ENCODE measurements around the gene SSR3.

Gene SSR3

DNA sequence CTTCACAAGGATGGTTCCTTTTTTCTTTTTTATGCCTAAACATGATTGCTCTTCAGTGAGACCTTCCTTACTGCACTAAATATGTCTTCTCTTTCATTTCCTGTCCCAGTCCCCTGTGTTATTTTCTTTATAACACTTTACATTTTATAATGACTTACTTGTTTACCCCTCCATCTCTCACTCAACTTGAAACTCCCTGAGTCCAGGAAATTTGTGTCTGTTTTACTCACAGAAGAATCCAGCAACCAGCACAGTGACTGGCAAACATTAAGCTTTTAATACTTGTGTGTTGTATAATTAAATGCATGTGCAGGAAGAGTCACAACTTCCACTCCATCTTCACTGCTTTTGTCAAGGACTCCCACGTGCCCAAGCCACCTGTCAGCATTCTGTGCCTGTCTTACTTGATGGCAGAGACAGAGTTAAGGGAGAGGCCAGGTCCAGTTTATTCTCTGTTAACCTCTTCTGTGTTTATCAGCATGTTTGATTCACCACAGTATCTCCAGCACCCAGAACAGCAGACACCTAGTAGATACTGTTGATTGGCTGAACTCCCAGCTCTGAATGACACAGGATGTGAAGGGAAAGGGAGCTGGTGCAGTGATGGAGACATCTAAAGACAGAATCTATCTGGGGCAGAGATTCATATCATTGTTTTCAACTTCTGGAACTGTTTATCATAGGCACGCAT lies 42.8 kb downstream of the SSR3 start:
- H3K4me3 ChIP-seq (ENCODE audit: low read depth, low read length): no peak overlapping the region
- TF ChIP-seq CTCF (conservative IDR thresholded peaks at IDR 0.05; ENCODE audit: low read depth, low read length): no peak
- no peak for DNase-seq (ENCODE audit: low read depth)

- H3K4me3 ChIP-seq (ENCODE audit: low read depth, low read length): no peak overlapping the region
- peak; percentile 83 for DNase-seq (ENCODE audit: low read depth)
- TF ChIP-seq CTCF (conservative IDR thresholded peaks at IDR 0.05; ENCODE audit: low read depth, low read length): peak; percentile 53
Measured at GRCh38 chr3:156509189-156510174, 45.4 kb downstream of the SSR3 start.

- H3K4me3 ChIP-seq (ENCODE audit: low read depth, low read length): no peak overlapping the region
- no peak for DNase-seq (ENCODE audit: low read depth)
- no peak for TF ChIP-seq CTCF (conservative IDR thresholded peaks at IDR 0.05; ENCODE audit: low read depth, low read length)
Measured at GRCh38 chr3:156507285-156507684, 47.6 kb downstream of the SSR3 start.

DNA sequence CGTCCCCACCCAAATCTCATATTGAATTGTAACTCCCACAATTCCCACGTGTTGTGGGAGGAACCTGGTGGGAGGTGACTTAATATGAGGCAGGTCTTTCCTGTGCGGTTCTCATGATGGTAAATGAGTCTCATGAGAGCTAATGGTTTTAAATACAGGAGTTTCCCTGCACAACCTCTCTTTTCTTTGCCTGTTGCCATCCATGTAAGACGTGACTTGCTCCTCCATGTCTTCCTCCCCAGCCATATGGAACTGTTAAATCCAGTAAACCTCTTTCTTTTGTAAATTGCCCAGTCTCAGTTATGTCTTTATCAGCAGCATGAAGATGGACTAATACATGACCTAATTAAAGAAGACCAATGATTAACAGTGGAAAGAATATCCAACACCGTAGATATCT lies 56.6 kb downstream of the SSR3 start:
- no peak for TF ChIP-seq CTCF (conservative IDR thresholded peaks at IDR 0.05; ENCODE audit: low read depth, low read length)
- H3K4me3 ChIP-seq (ENCODE audit: low read depth, low read length): no peak overlapping the region
- no peak for DNase-seq (ENCODE audit: low read depth)

DNA sequence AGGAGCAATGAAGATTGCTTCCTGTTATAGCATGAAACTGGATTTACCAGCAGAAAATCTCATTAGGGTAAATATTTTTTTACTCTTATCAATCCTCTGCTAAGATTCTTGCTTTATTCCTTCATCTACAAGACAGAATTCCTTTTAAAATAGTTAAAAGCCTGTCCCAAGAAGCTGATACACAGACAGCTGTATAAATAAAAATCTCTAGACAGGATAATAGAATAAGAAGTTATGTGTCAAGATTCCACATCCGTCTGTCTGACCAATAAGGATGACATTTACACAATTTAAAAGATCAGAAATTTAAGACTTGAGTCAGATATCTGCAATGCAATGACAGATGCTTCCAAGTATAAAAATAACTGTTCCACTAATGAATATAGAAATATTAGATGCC lies 57.6 kb downstream of the SSR3 start:
- no peak overlapping the region for H3K4me3 ChIP-seq (ENCODE audit: low read depth, low read length)
- DNase-seq (ENCODE audit: low read depth): no peak

DNA sequence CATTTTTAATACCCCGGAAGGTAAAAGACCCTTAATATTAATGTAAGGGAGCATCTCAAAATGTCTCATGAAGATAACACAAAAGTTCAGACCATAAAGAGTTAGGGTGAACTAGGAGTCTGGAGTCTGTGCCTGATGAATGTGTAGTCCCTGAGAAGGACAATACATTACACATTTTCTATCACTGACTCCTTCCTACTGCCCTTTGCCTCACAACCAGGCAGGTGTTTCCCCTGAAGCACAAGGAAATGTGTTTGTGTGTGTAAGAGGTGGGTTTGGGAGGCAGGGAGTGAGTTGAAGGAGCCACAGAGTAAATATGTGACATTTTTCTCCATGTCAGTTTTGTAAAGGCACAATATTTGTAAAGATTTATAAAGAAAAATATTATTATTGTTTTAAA lies 59.1 kb downstream of the SSR3 start:
- no peak for DNase-seq (ENCODE audit: low read depth)
- H3K4me3 ChIP-seq (ENCODE audit: low read depth, low read length): no peak overlapping the region
- no peak for TF ChIP-seq CTCF (conservative IDR thresholded peaks at IDR 0.05; ENCODE audit: low read depth, low read length)

More for the DNA sequence above, 57.6 kb downstream of the SSR3 start:
- TF ChIP-seq CTCF (conservative IDR thresholded peaks at IDR 0.05; ENCODE audit: low read depth, low read length): no peak

All from choroid plexus epithelial cell (primary cell).